Measurements from ENCODE around the gene TMED6. TPM values are rescaled to one million over a fixed set of nuclear protein-coding genes. Genes with fewer than 3 reads are reported as not detected.

The TMED6 gene
- total and polyA plus RNA-seq, 2 donors from 2014 or later: 2.6 to 11.5 TPM

DNA sequence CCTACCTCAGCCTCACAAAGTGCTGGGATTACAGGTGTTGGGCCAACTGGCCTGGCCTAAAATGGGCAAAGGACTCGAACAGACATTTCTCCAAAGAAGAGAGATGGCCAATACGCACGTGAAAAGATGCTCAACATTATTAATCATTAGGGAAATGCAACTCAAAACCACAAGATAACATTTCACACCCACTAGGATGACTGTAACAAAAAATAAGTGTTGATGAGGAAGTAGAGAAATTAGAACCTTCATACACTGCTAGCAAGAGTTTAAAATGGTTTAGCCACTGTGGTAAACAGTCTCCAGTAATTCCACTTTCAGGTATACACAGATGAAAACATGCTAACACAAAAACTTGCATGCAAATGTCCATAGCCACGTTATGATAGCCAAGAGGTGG lies 5.7 kb downstream of the TMED6 start:
- H3K4me3 ChIP-seq (ENCODE audit: low read length in 3 of 3): no peak overlapping the region
- intact Hi-C loops (cut with DNase I): no loop called here
- H3K36me3 ChIP-seq (ENCODE audit: control insufficient read depth in 2 of 3, insufficient read depth in 3 of 3, low read length in 3 of 3): peaks cover 0 to 11% (median 0%) of the 10 kb centered on the region in 3 donors
- no peak for FAIRE-seq
- H3K9ac ChIP-seq (ENCODE audit: low read length in 3 of 3): no peak overlapping the region
- H3K9me3 ChIP-seq (ENCODE audit: control insufficient read depth in 2 of 3, insufficient read depth in 1 of 3, low read length in 3 of 3): no peaks in the 10 kb centered on the region
- no peak for DNase-seq
- no peak overlapping the region for H3K27ac ChIP-seq (ENCODE audit: low read depth in 2 of 2, low read length in 2 of 2)
- TF ChIP-seq, protein P1, sequence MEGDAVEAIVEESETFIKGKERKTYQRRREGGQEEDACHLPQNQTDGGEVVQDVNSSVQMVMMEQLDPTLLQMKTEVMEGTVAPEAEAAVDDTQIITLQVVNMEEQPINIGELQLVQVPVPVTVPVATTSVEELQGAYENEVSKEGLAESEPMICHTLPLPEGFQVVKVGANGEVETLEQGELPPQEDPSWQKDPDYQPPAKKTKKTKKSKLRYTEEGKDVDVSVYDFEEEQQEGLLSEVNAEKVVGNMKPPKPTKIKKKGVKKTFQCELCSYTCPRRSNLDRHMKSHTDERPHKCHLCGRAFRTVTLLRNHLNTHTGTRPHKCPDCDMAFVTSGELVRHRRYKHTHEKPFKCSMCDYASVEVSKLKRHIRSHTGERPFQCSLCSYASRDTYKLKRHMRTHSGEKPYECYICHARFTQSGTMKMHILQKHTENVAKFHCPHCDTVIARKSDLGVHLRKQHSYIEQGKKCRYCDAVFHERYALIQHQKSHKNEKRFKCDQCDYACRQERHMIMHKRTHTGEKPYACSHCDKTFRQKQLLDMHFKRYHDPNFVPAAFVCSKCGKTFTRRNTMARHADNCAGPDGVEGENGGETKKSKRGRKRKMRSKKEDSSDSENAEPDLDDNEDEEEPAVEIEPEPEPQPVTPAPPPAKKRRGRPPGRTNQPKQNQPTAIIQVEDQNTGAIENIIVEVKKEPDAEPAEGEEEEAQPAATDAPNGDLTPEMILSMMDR (IDR thresholded peaks at IDR 0.05; ENCODE audit: borderline replicate concordance, extremely low read depth, insufficient read depth): no peak
- peaks cover 0 to 3% (median 0%) of the 10 kb centered on the region in 3 donors for H3K4me1 ChIP-seq (ENCODE audit: control insufficient read depth in 2 of 3, insufficient read depth in 2 of 3, low read depth in 1 of 3, low read length in 3 of 3)
- H3K27me3 ChIP-seq (ENCODE audit: control insufficient read depth, insufficient read depth, low read length): no peaks in the 10 kb centered on the region

DNA sequence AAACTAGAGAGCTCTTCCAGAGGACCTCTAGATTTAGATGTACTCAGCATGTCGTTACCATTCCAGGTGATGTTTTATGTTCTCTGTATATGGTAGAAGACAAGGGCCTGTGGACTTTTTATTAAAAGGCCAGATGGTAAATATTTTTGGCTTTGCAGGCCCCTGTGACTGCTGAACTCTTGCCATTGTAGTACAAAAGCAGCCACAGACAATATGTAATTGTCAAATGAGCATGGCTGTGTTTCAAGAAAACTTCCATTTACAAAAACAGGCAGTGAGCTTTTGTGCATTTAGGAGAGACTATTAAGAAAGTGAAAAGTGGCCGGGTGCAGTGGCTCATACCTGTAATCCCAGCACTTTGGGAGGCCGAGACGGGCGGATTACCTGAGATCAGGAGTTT lies 7.4 kb downstream of the TMED6 start:
- H3K4me1 ChIP-seq (ENCODE audit: control insufficient read depth in 2 of 3, insufficient read depth in 2 of 3, low read depth in 1 of 3, low read length in 3 of 3): peaks cover 4 to 5% (median 4%) of the 10 kb centered on the region in 3 donors
- FAIRE-seq: no peak
- TF ChIP-seq, protein P1 (IDR thresholded peaks at IDR 0.05; ENCODE audit: borderline replicate concordance, extremely low read depth, insufficient read depth): no peak
- peaks cover 0 to 11% (median 0%) of the 10 kb centered on the region in 3 donors for H3K36me3 ChIP-seq (ENCODE audit: control insufficient read depth in 2 of 3, insufficient read depth in 3 of 3, low read length in 3 of 3)
- no peak overlapping the region for H3K9ac ChIP-seq (ENCODE audit: low read length in 3 of 3)
- no peak overlapping the region for H3K27ac ChIP-seq (ENCODE audit: low read depth in 2 of 2, low read length in 2 of 2)
- no peaks in the 10 kb centered on the region for H3K9me3 ChIP-seq (ENCODE audit: control insufficient read depth in 2 of 3, insufficient read depth in 1 of 3, low read length in 3 of 3)
- H3K27me3 ChIP-seq (ENCODE audit: control insufficient read depth, insufficient read depth, low read length): no peaks in the 10 kb centered on the region
- H3K4me3 ChIP-seq (ENCODE audit: low read length in 3 of 3): no peak overlapping the region
- DNase-seq: no peak
- intact Hi-C loops (cut with DNase I): no loop called here

DNA sequence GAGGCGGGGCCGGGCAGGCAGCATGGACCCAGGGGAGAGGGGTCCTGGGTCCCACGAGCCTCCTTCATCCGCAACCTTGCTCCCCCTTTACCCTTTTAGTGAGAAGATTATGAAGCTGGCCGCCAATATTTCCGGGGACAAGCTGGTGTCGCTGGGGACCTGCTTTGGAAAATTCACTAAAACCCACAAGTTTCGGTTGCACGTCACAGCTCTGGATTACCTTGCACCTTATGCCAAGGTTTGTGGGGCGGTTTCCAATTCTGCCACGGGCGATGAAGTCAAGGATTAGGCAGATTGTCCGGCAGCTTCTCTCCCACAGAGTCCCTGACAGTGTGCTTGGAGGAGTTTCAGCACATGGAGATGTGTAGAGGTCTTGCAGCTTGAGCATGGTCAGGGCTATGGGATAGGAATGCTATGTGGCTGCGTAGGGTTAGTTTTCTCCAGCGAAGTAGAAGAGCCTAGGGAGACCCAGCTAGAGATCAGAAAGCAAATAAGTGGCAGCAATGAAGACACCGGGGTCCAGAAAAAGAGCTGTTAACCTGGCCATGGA lies 11.4 kb downstream of the TMED6 start:
- H3K27me3 ChIP-seq (ENCODE audit: control insufficient read depth, insufficient read depth, low read length): no peaks in the 10 kb centered on the region
- peak overlapping the region; percentile 80 to 85 (median 85) for H3K9ac ChIP-seq (ENCODE audit: low read length in 3 of 3)
- DNase-seq (no peak), FAIRE-seq (no peak)
- TF ChIP-seq, protein P1 (IDR thresholded peaks at IDR 0.05; ENCODE audit: borderline replicate concordance, extremely low read depth, insufficient read depth): no peak
- peaks cover 0 to 25% (median 7%) of the 10 kb centered on the region in 3 donors for H3K36me3 ChIP-seq (ENCODE audit: control insufficient read depth in 2 of 3, insufficient read depth in 3 of 3, low read length in 3 of 3)
- peak overlapping the region; percentile 69 to 86 (median 75) for H3K4me3 ChIP-seq (ENCODE audit: low read length in 3 of 3)
- peak overlapping the region; percentile 17 to 82 for H3K27ac ChIP-seq (ENCODE audit: low read depth in 2 of 2, low read length in 2 of 2)
- H3K9me3 ChIP-seq (ENCODE audit: control insufficient read depth in 2 of 3, insufficient read depth in 1 of 3, low read length in 3 of 3): no peaks in the 10 kb centered on the region
- H3K4me1 ChIP-seq (ENCODE audit: control insufficient read depth in 2 of 3, insufficient read depth in 2 of 3, low read depth in 1 of 3, low read length in 3 of 3): peaks cover 4 to 14% (median 9%) of the 10 kb centered on the region in 3 donors
- intact Hi-C loops (cut with DNase I): no loop called here

Measured in kidney (tissue), 14 donors.